ENCODE data around the gene HTN3. TPM values are rescaled to one million over a fixed set of nuclear protein-coding genes. Genes with fewer than 3 reads are reported as not detected.
"Not testable (repeated sequence)": the region's sequence is repeated elsewhere in the genome, so short reads cannot be mapped to it uniquely, and the experiment has no call there.

The HTN3 gene
- total and polyA plus RNA-seq, 5 experiments from 2014 or later, result not detected

- POLR2A ChIA-PET, H3K4me3 Mint-ChIP-seq, H3K27ac Mint-ChIP-seq, H3K4me1 Mint-ChIP-seq, ATAC-seq, H3K27me3 Mint-ChIP-seq, H3K36me3 Mint-ChIP-seq, DNase-seq: not testable (repeated sequence)
- peaks cover 2 to 24% (median 13%) of the 10 kb centered on the region in 9 donors for H3K9me3 Mint-ChIP-seq
Measured at GRCh38 chr4:70039928-70040327, 11.7 kb downstream of the HTN3 start.

GRCh38 chr4:70041652-70042286, 13.5 kb downstream of the HTN3 start:
- peaks cover 0 to 5% (median 2%) of the 10 kb centered on the region in 3 donors for H3K36me3 Mint-ChIP-seq
- DNase-seq (no peak), ATAC-seq (no peak)
- H3K4me1 Mint-ChIP-seq, result no peaks in the 10 kb centered on the region
- H3K9me3 Mint-ChIP-seq, result peaks cover 2 to 24% (median 12%) of the 10 kb centered on the region in 9 donors
- H3K4me3 Mint-ChIP-seq, result no peak overlapping the region
- POLR2A ChIA-PET, result no interaction called here
- H3K27ac Mint-ChIP-seq, result no peak overlapping the region
- no peaks in the 10 kb centered on the region for H3K27me3 Mint-ChIP-seq

GRCh38 chr4:70050138-70050537, 21.9 kb downstream of the HTN3 start, which contains the start of gene HTN1:
HTN1 (plus strand) TSS chr4:70050438; CDS start chr4:70053077, 2,639 bp downstream.
- POLR2A ChIA-PET, H3K9me3 Mint-ChIP-seq, ATAC-seq, H3K27me3 Mint-ChIP-seq, H3K36me3 Mint-ChIP-seq, DNase-seq, H3K4me1 Mint-ChIP-seq, H3K4me3 Mint-ChIP-seq, H3K27ac Mint-ChIP-seq: not testable (repeated sequence)

GRCh38 chr4:70056534-70056933, 28.3 kb downstream of the HTN3 start:
- H3K27me3 Mint-ChIP-seq, DNase-seq, H3K27ac Mint-ChIP-seq, H3K4me1 Mint-ChIP-seq, ATAC-seq, H3K4me3 Mint-ChIP-seq, H3K36me3 Mint-ChIP-seq, POLR2A ChIA-PET: not testable (repeated sequence)
- H3K9me3 Mint-ChIP-seq, result peaks cover 0 to 14% (median 3%) of the 10 kb centered on the region in 9 donors

- no peaks in the 10 kb centered on the region for H3K36me3 Mint-ChIP-seq
- H3K9me3 Mint-ChIP-seq, result peaks cover 0 to 14% (median 3%) of the 10 kb centered on the region in 9 donors
- no peak overlapping the region for H3K27ac Mint-ChIP-seq
- POLR2A ChIA-PET, result no interaction called here
- no peak overlapping the region for H3K4me3 Mint-ChIP-seq
- no peaks in the 10 kb centered on the region for H3K4me1 Mint-ChIP-seq
- H3K27me3 Mint-ChIP-seq, result no peaks in the 10 kb centered on the region
- ATAC-seq, result no peak
- no peak for DNase-seq
Measured at GRCh38 chr4:70057651-70058050, 29.4 kb downstream of the HTN3 start.

GRCh38 chr4:70059149-70059548, 30.9 kb downstream of the HTN3 start:
- Mint-ChIP-seq H3K36me3 (no peaks in the 10 kb centered on the region), H3K27me3 (no peaks in the 10 kb centered on the region), H3K9me3 (peaks cover 0 to 14% (median 3%) of the 10 kb centered on the region in 9 donors), H3K4me3 (no peak overlapping the region), H3K27ac (no peak overlapping the region), H3K4me1 (no peaks in the 10 kb centered on the region)
- POLR2A ChIA-PET, result no interaction called here
- ATAC-seq, result no peak
- no peak for DNase-seq

GRCh38 chr4:70062000-70062399, 33.7 kb downstream of the HTN3 start:
- peaks cover 0 to 3% (median 0%) of the 10 kb centered on the region in 5 donors for H3K27me3 Mint-ChIP-seq
- ATAC-seq, result no peak
- H3K36me3 Mint-ChIP-seq, result no peaks in the 10 kb centered on the region
- POLR2A ChIA-PET, result no interaction called here
- no peak overlapping the region for H3K4me3 Mint-ChIP-seq
- H3K4me1 Mint-ChIP-seq, result no peaks in the 10 kb centered on the region
- DNase-seq, result no peak
- no peak overlapping the region for H3K27ac Mint-ChIP-seq
- H3K9me3 Mint-ChIP-seq, result peaks cover 0 to 10% (median 0%) of the 10 kb centered on the region in 9 donors

- ATAC-seq, result no peak
- POLR2A ChIA-PET, result no interaction called here
- H3K36me3 Mint-ChIP-seq, result no peaks in the 10 kb centered on the region
- peaks cover 0 to 2% (median 0%) of the 10 kb centered on the region in 9 donors for H3K9me3 Mint-ChIP-seq
- H3K4me1 Mint-ChIP-seq, result no peaks in the 10 kb centered on the region
- DNase-seq, result no peak
- no peak overlapping the region for H3K4me3 Mint-ChIP-seq
- H3K27ac Mint-ChIP-seq, result no peak overlapping the region
- H3K27me3 Mint-ChIP-seq, result no peaks in the 10 kb centered on the region
Measured at GRCh38 chr4:70080205-70080604, 51.9 kb downstream of the HTN3 start.

Other genes with a start within 250 kb of the HTN3 start
- gene SULT1E1, start 168.3 kb upstream of the HTN3 start, total RNA-seq, result not detected
- not detected for gene SULT1E1, start 168.3 kb upstream of the HTN3 start, polyA plus RNA-seq
- gene CSN1S1, start 97.4 kb upstream of the HTN3 start, total RNA-seq, result not detected
- gene CSN1S1, start 97.4 kb upstream of the HTN3 start, polyA plus RNA-seq, result not detected
- not detected for gene CSN2, start 62.7 kb upstream of the HTN3 start, total RNA-seq
- gene CSN2, start 62.7 kb upstream of the HTN3 start, polyA plus RNA-seq, result not detected
- gene STATH, start 32.5 kb upstream of the HTN3 start, total RNA-seq, result not detected
- not detected for gene STATH, start 32.5 kb upstream of the HTN3 start, polyA plus RNA-seq
- gene HTN1, start 22.0 kb downstream of the HTN3 start, total RNA-seq, result not detected
- not detected for gene HTN1, start 22.0 kb downstream of the HTN3 start, polyA plus RNA-seq
- gene PRR27, start 125.8 kb downstream of the HTN3 start, total RNA-seq, result not detected
- not detected for gene PRR27, start 125.8 kb downstream of the HTN3 start, polyA plus RNA-seq
- gene ODAM, start 167.3 kb downstream of the HTN3 start, total RNA-seq, result not detected
- not detected for gene ODAM, start 167.3 kb downstream of the HTN3 start, polyA plus RNA-seq
- not detected for gene FDCSP, start 197.7 kb downstream of the HTN3 start, total RNA-seq
- gene FDCSP, start 197.7 kb downstream of the HTN3 start, polyA plus RNA-seq, result not detected
- not detected for gene CSN3, start 214.1 kb downstream of the HTN3 start, total RNA-seq
- not detected for gene CSN3, start 214.1 kb downstream of the HTN3 start, polyA plus RNA-seq